Stimulated activated CD4-positive, alpha-beta T cell treated with anti-CD3 and anti-CD28 coated beads, Interleukin-15, amount 100 ng/mL, for 24 hours (primary cell): ENCODE measurements around the gene ROR1.

Experiments used
- DNase-seq: peaks from one replicate; pipeline ENCODE4 v3.0.0-alpha.2; 2020

The ROR1 gene

GRCh38 chr1:64117492-64117891 is 343.7 kb downstream of the ROR1 start:
- no peak for DNase-seq

DNA sequence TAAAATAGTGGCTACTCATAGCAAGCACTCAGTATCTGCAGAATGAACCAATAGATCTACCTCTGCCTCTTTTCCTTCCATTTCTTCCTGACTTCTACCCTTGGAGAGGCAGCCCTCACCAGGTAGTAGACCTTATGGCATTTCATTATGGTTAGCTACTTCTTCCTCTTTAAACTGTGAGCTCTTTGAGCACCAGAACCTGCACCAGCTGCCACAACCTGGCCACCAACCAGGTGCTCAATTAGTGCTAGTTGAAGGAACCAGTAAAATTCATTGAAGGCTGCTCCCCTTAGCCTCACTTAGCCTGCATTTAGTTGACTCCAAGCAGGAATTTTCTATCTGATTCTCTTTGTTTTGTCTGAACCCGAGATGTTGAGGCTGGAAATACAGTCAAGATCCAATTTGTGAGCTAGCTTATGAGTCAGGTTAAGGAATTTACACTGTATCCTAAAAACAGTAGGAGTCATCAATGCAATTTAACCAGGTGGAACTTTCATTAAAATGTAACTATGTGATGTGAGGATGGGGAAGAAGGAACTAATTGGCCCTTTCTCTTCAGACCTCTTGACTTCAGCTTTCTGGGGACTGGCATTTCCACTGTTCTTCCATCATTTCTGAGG is 348.1 kb downstream of the ROR1 start:
- no peak for DNase-seq

DNA sequence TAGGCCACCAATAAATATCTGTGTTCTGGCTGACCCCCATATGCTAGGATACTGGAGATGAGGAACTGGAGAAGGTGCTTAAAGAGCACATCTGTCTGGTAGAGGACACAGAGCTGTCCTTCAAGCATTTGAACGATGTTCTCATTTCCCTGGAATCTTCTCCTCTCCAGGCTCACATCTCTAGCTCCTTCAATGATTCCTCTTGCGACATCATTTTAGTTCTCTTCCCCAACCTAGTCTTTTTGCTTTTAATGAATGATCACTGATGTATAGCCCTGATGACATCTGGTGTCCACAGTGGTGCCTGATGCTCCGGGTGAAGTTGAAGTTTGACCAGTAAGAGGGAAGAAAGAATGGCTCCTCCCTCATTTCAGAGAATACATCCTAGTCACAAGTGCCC is 348.8 kb downstream of the ROR1 start:
- DNase-seq: no peak

- no peak for DNase-seq
Measured at GRCh38 chr1:64124704-64125440, 351.1 kb downstream of the ROR1 start.

GRCh38 chr1:64126581-64126980 is 352.8 kb downstream of the ROR1 start:
- no peak for DNase-seq

DNA sequence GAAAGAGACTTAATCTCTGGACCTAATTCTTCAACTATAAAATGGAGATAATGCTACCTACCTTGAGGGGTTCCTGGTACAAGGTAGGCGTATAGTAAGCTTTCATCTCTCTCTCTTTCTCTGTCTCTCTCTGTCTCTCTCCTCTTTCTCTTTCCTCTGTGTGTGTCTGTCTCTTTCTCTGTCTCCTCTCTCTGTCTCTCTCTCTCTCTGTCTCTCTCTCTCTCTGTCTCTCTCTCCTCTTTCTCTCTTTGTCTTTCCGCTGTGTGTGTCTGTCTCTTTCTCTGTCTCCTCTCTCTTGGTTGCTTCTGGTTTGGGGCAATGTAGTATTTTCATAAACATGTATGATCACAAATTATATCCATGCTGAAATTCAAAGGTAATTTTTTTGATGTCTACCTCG is 353.5 kb downstream of the ROR1 start:
- DNase-seq: no peak

- no peak for DNase-seq
Measured at GRCh38 chr1:64129701-64130100, 355.9 kb downstream of the ROR1 start.

DNA sequence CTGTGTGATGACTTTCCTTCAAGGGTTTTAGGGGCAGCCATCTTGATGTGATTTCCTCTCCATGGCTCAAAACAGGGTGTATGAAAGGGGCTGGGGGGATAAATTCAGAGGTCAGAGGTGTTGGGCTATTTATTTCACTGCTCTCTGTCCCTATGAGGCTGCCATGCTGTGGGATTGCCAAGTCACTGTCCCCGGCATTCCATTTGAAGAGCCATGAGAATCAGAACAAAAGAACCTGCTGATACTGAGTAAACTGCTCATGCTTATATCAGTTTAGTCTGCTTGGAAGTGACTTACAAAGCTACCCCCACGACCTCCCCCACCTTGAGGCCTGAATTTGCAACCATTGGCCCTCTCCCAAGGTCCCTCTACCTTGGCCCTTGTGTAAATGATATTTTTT is 357.3 kb downstream of the ROR1 start:
- no peak for DNase-seq

GRCh38 chr1:64133036-64133435 is 359.2 kb downstream of the ROR1 start:
- no peak for DNase-seq

- DNase-seq: no peak
Measured at GRCh38 chr1:64135462-64136223, 361.8 kb downstream of the ROR1 start.

DNA sequence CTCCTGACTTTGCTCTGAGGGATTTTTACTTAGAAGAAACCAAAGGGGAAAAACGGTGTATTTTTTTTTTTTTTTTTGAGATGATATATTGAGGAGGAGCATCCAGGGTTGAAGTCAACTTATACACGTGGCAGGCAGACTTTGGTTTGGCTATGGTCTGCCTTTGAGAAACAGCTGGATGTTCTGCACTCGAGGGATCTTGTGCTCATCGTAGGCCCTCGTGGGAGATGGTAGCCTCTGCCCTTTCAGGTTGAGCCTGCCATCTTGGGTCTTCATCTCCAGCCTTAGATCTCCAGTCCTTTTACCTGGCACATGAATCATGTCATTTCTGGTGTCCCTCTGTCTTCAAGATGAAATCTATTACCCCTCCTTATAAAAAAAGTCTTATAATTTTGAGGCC is 362.5 kb downstream of the ROR1 start:
- no peak for DNase-seq

GRCh38 chr1:64136752-64137411 is 363.1 kb downstream of the ROR1 start:
- DNase-seq: peak; percentile 77

DNA sequence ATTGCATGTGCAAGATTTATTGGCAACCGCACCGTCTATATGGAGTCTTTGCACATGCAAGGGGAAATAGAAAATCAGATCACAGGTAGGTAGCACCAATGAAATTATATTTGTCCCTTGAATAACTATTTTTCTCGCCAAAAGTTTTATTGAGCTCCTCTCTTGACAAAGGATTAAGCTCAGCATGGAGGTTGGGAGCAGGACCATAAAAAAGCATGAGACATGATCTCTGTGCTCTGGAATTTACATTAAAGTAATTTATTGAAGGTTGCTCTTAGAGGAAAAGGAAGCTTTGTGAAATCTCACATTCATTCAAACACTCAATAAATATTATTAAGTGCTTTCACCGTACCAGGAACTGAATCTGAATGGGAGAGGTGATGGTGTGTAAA is 363.6 kb downstream of the ROR1 start:
- no peak for DNase-seq

DNA sequence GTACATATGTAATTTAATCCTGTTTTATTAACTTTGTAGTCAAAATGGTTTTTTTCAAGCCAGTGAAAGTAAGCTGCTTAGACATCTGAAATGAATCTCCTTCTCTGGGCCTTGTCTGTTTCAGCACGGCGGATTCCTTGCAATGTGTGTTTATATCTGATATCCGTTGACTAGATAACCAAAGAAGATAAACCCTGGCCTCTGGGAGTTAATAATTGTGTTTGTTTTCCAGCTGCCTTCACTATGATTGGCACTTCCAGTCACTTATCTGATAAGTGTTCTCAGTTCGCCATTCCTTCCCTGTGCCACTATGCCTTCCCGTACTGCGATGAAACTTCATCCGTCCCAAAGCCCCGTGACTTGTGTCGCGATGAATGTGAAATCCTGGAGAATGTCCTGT is 366.1 kb downstream of the ROR1 start:
- DNase-seq: no peak

DNA sequence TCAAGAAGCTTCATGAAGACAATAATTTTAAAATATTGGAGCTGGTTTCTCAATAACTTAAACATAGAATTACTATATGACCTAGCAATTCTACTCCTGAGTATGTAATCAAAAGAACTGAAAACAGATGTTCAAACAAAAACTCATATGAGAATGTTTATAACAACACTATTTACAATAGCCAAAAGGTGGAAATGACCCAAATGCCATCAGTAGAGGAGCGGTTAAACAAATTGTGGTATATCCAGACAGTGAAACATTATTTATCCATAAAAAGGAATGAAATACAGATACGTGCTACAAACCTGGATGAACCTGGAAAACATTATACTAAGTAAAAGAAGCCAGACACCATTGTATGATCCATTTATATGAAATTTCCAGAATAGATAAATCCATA is 366.8 kb downstream of the ROR1 start:
- no peak for DNase-seq

- DNase-seq: no peak
Measured at GRCh38 chr1:64147045-64147724, 373.4 kb downstream of the ROR1 start.

GRCh38 chr1:64147759-64148158 is 373.9 kb downstream of the ROR1 start:
- DNase-seq: no peak

DNA sequence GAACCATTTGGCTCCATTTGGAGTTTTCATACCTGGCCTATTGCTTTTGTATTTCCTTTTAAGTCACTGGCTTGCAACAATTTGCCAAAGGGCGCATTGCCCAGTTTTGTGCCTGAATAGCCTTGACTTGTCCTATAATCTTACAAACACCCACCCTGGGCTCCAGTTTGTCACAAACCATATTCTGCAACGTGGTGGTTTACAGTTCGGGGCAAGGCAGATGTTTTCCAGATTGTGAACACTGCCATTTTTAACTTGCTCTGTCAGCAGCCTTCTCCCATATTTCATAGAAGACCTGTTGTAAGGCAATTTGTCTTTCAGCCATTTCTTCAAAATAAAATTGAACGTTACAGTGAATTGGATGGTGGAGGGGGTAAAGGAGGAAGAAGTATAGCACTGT is 376.4 kb downstream of the ROR1 start:
- DNase-seq: no peak

DNA sequence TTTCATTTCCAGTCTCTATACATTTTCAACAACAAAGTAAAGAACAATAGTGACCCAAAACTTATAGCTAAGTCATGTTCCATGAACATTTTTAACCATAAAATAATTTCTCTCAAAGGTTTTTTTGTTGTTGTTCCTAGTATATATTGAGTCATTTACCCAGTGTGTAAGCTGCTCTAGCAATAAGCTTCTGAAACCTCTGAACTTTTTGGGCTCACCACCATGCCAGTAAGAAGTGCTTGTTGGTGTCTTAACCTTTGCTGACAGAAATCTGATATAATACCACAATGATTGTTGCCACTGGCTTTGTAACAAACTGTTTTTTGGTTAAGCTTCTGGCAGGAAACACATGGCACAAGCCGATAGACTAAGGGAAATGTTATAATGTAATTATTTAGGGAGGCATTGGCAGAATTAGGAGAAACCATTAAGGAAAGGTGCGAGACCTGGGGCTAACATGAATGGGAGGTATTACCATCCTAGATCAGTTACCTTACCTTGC is 377.0 kb downstream of the ROR1 start:
- DNase-seq: no peak

- DNase-seq: no peak
Measured at GRCh38 chr1:64155278-64155677, 381.5 kb downstream of the ROR1 start.

GRCh38 chr1:64161357-64161941 is 387.6 kb downstream of the ROR1 start:
- no peak for DNase-seq

DNA sequence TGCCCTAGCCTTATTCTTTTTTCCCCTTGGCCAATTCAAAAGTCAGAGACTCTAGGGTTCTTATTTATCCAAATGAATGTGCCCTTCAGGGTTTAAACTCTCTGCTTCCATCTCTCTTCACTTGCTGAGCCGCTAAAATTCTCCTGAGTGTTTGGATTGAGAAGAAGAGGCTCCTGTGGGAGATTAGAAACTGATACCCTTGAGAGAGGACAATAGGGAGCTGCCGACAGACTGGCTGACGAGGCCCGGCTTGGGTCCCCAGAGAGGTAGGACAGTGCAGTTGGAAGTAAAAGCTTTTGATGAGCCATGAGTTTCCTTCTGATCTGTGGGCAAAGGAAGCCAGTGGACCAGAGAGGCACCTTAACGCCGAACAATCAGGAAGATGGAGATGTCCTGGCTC is 388.3 kb downstream of the ROR1 start:
- DNase-seq: no peak
